HCT116 (cell line): ENCODE data around the gene DZIP3. TPM values are rescaled to one million over a fixed set of nuclear protein-coding genes. Genes with fewer than 3 reads are reported as not detected.
A peak's percentile ranks its signal among the peaks of the same experiment; 100 is the strongest.

Source experiments
- ATAC-seq: fragments of 200-7000 bp; cut with Tn5 transposase; 2 replicates; pipeline ENCODE4 v1.9.1; 2020; ENCODE audit warnings: mild to moderate bottlenecking, moderate library complexity
- BruUV-seq: library from RNA; stranded (reverse); fragments of 400-500 nt; replicated peaks from 2 replicates; lab custom pipeline; 2021; lab: Mats Ljungman, UMichigan
- CTCF ChIA-PET: fragments of 300-600 bp; sonication (Branson Sonifier 250); formaldehyde crosslinking; loops from one replicate; lab custom pipeline; 2021; ENCODE audit warnings: antibody characterized with exemption; lab: Charles Lee
- POLR2A ChIA-PET: fragments of 300-600, 350-600 bp; sonication (Branson Sonifier 250); formaldehyde crosslinking; loops from one replicate; lab custom pipeline; 2021; ENCODE audit warnings: antibody characterized with exemption; lab: Charles Lee
- RAD21 ChIA-PET, 2 experiments: fragments of 300-600 bp; sonication (Branson Sonifier 250); formaldehyde crosslinking; loops; one replicate each; lab custom pipeline; 2023; ENCODE audit warnings: low total read pairs in 2 of 2; ENCODE audit not compliant: uncharacterized antibody in 2 of 2, unreplicated experiment in 2 of 2, low non-redundant PET in 1 of 2; lab: Charles Lee
- DNase-seq: peaks from one replicate; pipeline ENCODE4 v3.0.0-alpha.2; 2010; ENCODE audit warnings: low read depth, low spot score
- H2AFZ ChIP-seq: fragments of 200-600 bp; shearing (Covaris generic), sonication (generic); 2 replicates; pipeline ENCODE4 v1.6.1; 2017; ENCODE audit warnings: low read depth, mixed run types, mixed read lengths, antibody characterized with exemption, low read length; ENCODE audit not compliant: poor library complexity, severe bottlenecking
- H3K27ac ChIP-seq: 2 replicates; pipeline ENCODE4 v1.5.1; 2012; ENCODE audit warnings: low read depth, low read length
- H3K27me3 ChIP-seq: fragments of 200-600 bp; sonication (generic); 2 replicates; pipeline ENCODE4 v1.6.1; 2016; ENCODE audit warnings: mixed run types, low read length, mixed read lengths; ENCODE audit not compliant: insufficient read depth
- H3K36me3 ChIP-seq, 2 experiments: fragments of 200-500 bp in 1 of 2; fragments of 200-600 bp in 1 of 2; sonication (Bioruptor generic) in 1 of 2; sonication (generic) in 1 of 2; 2 replicates each; pipeline versions ENCODE4 v1.5.1 to v1.6.1; 2014 to 2016; ENCODE audit warnings: low read length in 2 of 2, inconsistent platforms in 1 of 2, mixed read lengths in 1 of 2, mixed run types in 1 of 2; ENCODE audit not compliant: insufficient read depth in 2 of 2, control insufficient read depth in 1 of 2
- H3K4me1 ChIP-seq, 2 experiments: fragments of 200-600 bp in 1 of 2; sonication (generic) in 1 of 2; 2 replicates each; pipeline versions ENCODE4 v1.5.1 to v1.6.1; 2012 to 2017; ENCODE audit warnings: low read length in 2 of 2, inconsistent platforms in 1 of 2, mild to moderate bottlenecking in 1 of 2, mixed read lengths in 1 of 2, mixed run types in 1 of 2, moderate library complexity in 1 of 2; ENCODE audit not compliant: insufficient read depth in 2 of 2, control insufficient read depth in 1 of 2
- H3K4me2 ChIP-seq: fragments of 200-600 bp; sonication (generic); 2 replicates; pipeline ENCODE4 v1.6.1; 2017; ENCODE audit warnings: mixed run types, low read length, mixed read lengths
- H3K4me3 ChIP-seq, 2 experiments: fragments of 200-600 bp in 1 of 2; sonication (generic) in 1 of 2; replicated peaks in 1 of 2; 2 replicates each; pipeline ENCODE4 v1.5.1; 2011 to 2016; ENCODE audit warnings: low read length in 2 of 2, control low read depth in 1 of 2, low read depth in 1 of 2, mild to moderate bottlenecking in 1 of 2, mixed read lengths in 1 of 2, mixed run types in 1 of 2
- H3K79me2 ChIP-seq: fragments of 200-600 bp; sonication (generic); 2 replicates; pipeline ENCODE4 v1.6.1; 2017; ENCODE audit warnings: mild to moderate bottlenecking, mixed run types, low read length, moderate library complexity, mixed read lengths; ENCODE audit not compliant: insufficient read depth
- H3K9ac ChIP-seq: fragments of 200-600 bp; sonication (generic); 2 replicates; pipeline ENCODE4 v1.6.1; 2016; ENCODE audit warnings: low read length, mixed read lengths
- H3K9me2 ChIP-seq: fragments of 200-600 bp; sonication (generic), shearing (Covaris generic); 2 replicates; pipeline ENCODE4 v1.6.1; 2017; ENCODE audit warnings: mixed run types, mild to moderate bottlenecking, moderate library complexity; ENCODE audit not compliant: insufficient read depth
- H3K9me3 ChIP-seq, 2 experiments: fragments of 200-500 bp in 1 of 2; fragments of 200-600 bp in 1 of 2; sonication (Bioruptor generic) in 1 of 2; sonication (generic) in 1 of 2; 2 replicates each; pipeline ENCODE4 v1.6.1; 2014 to 2017; ENCODE audit warnings: low read length in 2 of 2, mixed read lengths in 2 of 2, inconsistent platforms in 1 of 2, low read depth in 1 of 2, mild to moderate bottlenecking in 1 of 2, mixed run types in 1 of 2, moderate library complexity in 1 of 2; ENCODE audit not compliant: control insufficient read depth in 1 of 2, insufficient read depth in 1 of 2
- H4K20me1 ChIP-seq: fragments of 200-600 bp; sonication (generic), shearing (Covaris generic); 2 replicates; pipeline ENCODE4 v1.6.1; 2017; ENCODE audit warnings: mixed run types, mild to moderate bottlenecking, moderate library complexity; ENCODE audit not compliant: insufficient read depth
- CBX3 ChIP-seq: IDR thresholded peaks from 2 replicates; pipeline ENCODE4 v1.6.1; 2012; ENCODE audit warnings: low read depth
- CEBPB ChIP-seq: IDR thresholded peaks from 2 replicates; pipeline ENCODE4 v1.6.1; 2012; ENCODE audit warnings: low read depth
- EGR1 ChIP-seq: IDR thresholded peaks from 2 replicates; pipeline ENCODE4 v1.6.1; 2012; ENCODE audit warnings: low read depth
- EZH2 ChIP-seq: fragments of 200-600 bp; sonication (generic); IDR thresholded peaks from 2 replicates; pipeline ENCODE4 v1.6.1; 2017; ENCODE audit warnings: antibody characterized with exemption, mixed run types
- EZH2phosphoT487 ChIP-seq: fragments of 200-600 bp; IDR thresholded peaks from 2 replicates; pipeline ENCODE4 v1.6.1; 2018; ENCODE audit warnings: antibody characterized with exemption, borderline replicate concordance
- POLR2A ChIP-seq: IDR thresholded peaks from 2 replicates; pipeline ENCODE4 v1.7.0; 2011; ENCODE audit warnings: borderline replicate concordance; ENCODE audit not compliant: insufficient read depth, insufficient read length; ENCODE audit errors: extremely low read depth
- RAD21 ChIP-seq: IDR thresholded peaks from 2 replicates; pipeline ENCODE4 v1.6.1; 2012; ENCODE audit warnings: low read depth, mild to moderate bottlenecking
- SIN3A ChIP-seq: IDR thresholded peaks from 2 replicates; pipeline ENCODE4 v1.6.1; 2012; ENCODE audit warnings: low read depth
- TCF7L2 ChIP-seq: IDR thresholded peaks from 2 replicates; pipeline ENCODE4 v1.7.0; 2011; ENCODE audit warnings: borderline replicate concordance, inconsistent platforms; ENCODE audit not compliant: insufficient read depth, insufficient read length; ENCODE audit errors: extremely low read depth
- ZFX ChIP-seq: fragments of 450-650 bp; IDR thresholded peaks from 2 replicates; pipeline ENCODE4 v1.6.1; 2017
- intact Hi-C: fragments of 100-400 bp; cut with micrococcal nuclease; formaldehyde crosslinking; loops from 2 replicates; pipeline ENCODE4 v1.10.0; 2022
- total RNA-seq: library from RNA; stranded (reverse); gene quantifications from one replicate; pipeline ENCODE4 v1.2.1, GENCODE V29; 2021; ENCODE audit not compliant: unreplicated experiment
- TF ChIP-seq, protein P1 (sequence below): IDR thresholded peaks from 2 replicates; pipeline ENCODE4 v1.6.1; 2011; ENCODE audit warnings: mild to moderate bottlenecking, low read length, moderate library complexity; ENCODE audit not compliant: insufficient replicate concordance; ENCODE audit errors: extremely low read depth

Gene DZIP3
- total RNA-seq, 1 experiment from 2014 or later, result 19.4 TPM

GRCh38 chr3:108590460-108590859, 938 bp downstream of the DZIP3 start:
- no TSS peak for BruUV-seq
- no peaks in the 10 kb centered on the region for H4K20me1 ChIP-seq
- H2AFZ ChIP-seq, result no peak overlapping the region
- DNase-seq, result no peak
- peak overlapping the region; percentile 87; the same call in 1 of the 2 replicates for H3K27ac ChIP-seq
- no peaks in the 10 kb centered on the region for H3K9me3 ChIP-seq
- peak overlapping the region; percentile 93 for H3K9ac ChIP-seq
- RAD21 ChIA-PET, result no interaction called here
- H3K4me2 ChIP-seq, result peak overlapping the region; percentile 76
- H3K36me3 ChIP-seq, result peaks cover 0 to 8% of the 10 kb centered on the region in 2 experiments; a peak in 2 of 4 replicates
- intact Hi-C loops, result no loop called here
- H3K27me3 ChIP-seq, result no peaks in the 10 kb centered on the region
- H3K4me3 ChIP-seq, result peak overlapping the region; percentile 92 to 95
- H3K9me2 ChIP-seq, result no peaks in the 10 kb centered on the region
- ATAC-seq, result no peak
- POLR2A ChIA-PET, result interaction anchor here (1.4 to 2.3 kb wide), 4 partner anchors 8 to 119 kb away, joined by 3 to 12 read pairs (median 8); no protein-coding TSS in a partner anchor
- CTCF ChIA-PET, result no interaction called here
- no peak for TF ChIP-seq RAD21
- TF ChIP-seq, protein P1, sequence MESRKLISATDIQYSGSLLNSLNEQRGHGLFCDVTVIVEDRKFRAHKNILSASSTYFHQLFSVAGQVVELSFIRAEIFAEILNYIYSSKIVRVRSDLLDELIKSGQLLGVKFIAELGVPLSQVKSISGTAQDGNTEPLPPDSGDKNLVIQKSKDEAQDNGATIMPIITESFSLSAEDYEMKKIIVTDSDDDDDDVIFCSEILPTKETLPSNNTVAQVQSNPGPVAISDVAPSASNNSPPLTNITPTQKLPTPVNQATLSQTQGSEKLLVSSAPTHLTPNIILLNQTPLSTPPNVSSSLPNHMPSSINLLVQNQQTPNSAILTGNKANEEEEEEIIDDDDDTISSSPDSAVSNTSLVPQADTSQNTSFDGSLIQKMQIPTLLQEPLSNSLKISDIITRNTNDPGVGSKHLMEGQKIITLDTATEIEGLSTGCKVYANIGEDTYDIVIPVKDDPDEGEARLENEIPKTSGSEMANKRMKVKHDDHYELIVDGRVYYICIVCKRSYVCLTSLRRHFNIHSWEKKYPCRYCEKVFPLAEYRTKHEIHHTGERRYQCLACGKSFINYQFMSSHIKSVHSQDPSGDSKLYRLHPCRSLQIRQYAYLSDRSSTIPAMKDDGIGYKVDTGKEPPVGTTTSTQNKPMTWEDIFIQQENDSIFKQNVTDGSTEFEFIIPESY, result no peak
- no peak for TF ChIP-seq TCF7L2
- no peak for TF ChIP-seq ZFX
- TF ChIP-seq EGR1, result no peak
- no peak for TF ChIP-seq CBX3
- TF ChIP-seq EZH2phosphoT487, result no peak
- TF ChIP-seq CEBPB, result no peak
- TF ChIP-seq EZH2, result no peak
- TF ChIP-seq POLR2A, result no peak
- TF ChIP-seq SIN3A, result no peak
- H3K79me2 ChIP-seq, result peaks cover 49% of the 10 kb centered on the region
- peaks cover 0 to 23% of the 10 kb centered on the region in 2 experiments; a peak in 3 of 4 replicates for H3K4me1 ChIP-seq
